TTC549 (cell line): Measurements from ENCODE around the gene SEMA4D.

ENCODE experiments used
- FAIRE-seq: peaks from 2 replicates; lab custom pipeline; 2012; peaks lifted over from hg19 to GRCh38; lab: Jason Lieb, UNC

The SEMA4D gene

DNA sequence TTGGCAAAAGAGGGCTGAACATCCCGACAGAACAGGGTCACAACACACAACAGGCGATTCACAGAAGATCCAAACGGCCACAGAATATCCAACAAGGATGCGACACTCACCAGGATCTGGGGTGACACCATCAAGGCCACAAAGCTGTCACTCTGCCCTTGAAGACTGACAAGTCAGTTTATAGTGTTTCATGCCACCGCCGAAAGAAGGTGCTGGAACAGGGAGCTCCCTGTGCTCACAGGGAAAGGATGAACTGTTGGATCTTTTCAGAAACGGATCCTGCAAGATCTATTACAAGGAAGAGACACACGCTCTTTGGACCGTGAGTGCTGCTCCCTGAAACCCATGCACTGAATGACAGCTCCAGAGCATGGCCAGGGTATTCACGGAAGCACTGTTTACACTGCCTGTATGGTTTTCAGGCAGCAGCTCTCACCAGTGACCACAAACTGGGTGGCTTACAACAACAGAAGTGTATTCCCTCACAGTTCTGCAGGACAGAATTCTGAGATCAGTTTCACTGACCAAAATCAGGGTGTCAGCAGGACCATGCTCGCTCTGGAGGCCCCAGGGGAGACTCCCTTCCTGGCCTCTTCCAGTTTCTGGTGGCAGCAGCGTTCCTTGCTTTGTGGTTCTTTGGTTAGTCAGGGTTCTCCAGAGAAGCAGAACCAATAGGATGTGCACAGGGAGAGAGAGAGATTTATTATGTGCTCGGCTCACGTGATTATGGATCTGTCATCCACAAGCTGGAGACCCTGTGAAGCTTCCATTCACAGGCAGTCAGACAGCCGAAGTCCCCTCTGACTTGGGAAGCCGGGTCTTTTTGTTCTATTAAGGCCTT lies 52.8 kb downstream of the SEMA4D start:
- no peak for FAIRE-seq

DNA sequence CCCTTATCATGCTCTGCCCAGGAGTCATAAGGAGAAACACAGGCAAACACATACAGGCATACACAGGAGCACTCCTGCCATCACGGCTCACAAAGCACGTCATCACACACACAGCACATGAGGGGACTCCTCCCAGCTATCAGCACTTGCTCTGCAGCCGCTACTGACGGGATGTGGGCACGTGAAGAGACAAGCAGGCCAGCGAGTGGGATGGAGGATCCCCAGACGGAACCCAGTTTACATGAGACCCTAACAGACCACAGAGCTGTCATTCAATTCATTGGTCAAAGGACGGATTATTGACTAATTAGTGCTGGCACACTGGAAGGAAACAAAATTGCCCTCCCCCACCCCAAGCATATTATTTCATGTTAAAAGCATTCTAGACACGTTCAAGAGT lies 53.6 kb downstream of the SEMA4D start:
- no peak for FAIRE-seq

DNA sequence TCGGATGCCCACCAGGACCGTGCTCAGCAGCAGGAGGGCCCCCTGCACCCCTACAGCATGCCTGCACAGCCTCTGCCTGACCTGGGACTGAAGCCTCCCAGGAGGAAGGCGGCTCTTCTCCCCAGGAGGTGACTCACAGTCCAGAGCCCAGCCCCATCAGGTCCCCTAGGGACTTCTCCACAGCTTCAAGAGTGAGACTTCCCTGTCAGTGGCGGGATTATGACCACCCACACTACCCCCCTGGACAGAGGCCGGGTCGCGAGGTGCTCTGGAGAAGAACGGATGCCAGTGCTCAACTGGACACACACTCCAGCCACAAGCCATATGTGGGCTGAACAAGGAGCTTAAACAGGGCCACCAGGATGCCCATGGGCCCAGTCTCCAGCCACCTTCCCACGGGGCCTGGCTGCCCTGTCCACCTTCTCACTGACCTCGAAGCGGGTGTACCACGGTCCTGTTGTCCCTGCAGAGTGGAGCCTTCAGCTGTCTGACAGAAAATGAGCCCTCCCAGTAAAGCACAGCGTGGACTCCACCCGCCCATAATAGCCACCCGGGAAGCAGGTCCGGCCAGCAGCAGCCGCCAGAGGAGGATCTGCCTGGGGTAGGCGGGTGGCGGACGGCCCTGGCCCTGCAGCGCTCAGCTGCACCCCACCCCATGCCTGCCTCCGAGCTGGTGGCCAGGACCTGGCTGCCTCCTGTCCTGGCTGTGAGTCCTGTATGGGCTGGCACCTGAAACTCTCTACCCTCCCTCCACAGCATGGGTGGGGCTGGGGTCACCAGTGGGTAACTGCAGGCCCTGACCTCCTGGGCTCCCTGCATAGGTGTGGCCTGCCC lies 54.7 kb downstream of the SEMA4D start:
- no peak for FAIRE-seq

DNA sequence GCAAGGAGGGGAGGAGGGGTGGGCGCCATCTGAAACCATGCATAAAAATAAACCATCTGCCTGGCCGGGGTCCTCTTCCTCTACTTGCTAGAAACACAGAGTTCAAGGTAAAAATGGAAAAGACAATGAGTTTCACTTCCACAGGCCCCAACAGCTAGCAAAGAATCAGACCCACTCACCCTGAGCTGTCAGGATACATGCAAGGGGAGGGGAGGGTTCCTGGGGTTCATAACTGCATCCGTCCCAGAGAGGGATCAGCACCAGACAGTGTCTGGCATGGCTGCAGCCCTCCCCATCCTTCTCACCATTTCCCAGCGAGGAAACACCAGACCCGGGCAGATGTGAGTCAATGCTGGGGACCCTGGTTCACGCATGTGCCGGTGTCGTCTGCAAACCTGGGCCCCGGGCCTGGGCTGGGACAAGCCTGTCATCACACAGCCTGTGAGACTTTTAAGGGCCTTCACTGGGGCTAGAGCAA lies 55.4 kb downstream of the SEMA4D start:
- FAIRE-seq, result no peak

DNA sequence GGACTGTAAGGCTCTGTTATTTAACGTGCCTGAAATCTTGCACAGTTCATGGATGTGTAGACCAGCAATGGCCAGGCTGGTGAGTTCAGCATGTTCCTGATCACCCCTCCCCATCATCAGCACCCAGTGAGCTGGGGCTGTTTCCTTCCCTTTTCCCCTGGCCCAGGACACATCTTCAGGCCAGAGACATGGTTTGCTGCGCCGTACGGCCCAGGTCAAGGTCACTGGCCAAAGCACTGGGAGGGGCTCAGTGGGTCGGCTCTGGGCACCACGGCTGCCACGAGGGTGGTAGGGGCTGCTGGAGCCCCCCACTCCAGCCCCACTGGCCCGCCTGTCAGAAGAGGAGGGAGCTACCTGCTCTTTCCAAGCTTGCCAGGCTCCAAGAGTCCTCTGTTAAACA lies 55.9 kb downstream of the SEMA4D start:
- FAIRE-seq, result no peak

DNA sequence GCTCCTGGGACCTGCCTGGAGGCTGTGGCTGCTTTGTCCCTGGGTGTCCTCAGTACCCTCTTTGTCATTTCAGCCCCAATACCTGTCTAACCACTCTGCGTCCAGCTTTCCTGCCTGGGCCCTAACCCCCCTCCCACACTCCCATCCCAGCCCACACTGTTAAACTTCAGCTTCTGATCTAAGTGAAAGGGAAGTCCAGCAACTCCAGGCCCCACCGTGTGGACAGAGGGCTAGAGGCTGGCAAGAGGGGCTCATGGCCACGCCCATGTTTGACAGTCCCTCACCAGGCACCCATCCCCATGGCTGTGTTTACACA lies 56.3 kb downstream of the SEMA4D start:
- FAIRE-seq, result no peak

DNA sequence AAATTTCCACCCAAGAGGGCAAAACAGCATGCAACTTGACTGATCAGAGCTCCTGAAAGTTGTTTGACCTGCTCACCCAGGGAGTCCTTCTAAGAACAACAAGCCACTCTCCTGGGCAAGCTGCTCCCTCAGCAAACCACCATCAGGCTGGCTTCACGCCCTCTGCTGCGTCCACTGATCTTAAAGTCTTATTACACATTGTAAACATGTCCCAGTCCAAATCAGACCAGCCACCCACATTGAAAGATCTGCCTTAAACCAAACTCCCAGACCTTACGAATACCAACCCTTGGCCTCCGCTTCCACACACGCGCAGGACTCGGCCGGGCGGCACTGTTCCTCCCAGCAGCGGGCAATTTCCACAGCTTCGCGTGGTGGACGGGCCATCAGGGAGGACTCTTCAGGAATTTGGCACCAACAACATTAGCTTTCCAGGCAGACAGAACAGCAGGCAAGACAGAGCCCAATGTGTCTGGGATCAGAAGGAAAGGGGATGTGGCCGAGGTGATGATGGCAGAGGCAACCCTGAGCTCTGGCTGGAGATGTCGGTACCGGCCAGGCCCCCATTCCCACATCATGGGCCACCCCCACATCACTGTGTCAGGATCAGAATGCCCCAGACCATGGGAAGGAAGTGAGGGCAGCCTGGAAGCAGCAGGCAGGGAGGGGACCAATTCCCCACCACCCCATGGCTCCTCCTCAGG lies 56.8 kb downstream of the SEMA4D start:
- FAIRE-seq, result no peak

DNA sequence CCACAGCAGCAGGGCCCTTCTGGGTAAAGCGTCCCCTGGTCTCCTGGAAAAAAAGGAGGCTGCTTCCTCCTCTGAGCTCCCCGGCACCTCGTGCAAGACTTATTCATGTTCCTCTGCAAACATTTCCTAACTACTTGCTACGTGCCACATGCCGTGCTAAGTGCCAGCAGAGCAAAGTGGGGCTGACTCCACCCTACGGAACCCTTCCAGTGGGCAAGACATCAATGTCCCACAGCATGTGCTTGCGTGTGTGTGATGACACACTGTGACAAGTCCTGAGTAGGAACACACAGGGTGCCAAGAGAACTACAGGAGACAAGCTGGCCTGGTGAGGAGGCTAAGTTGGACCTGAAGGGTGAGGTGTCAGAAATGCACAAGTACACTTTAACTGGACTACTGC lies 57.4 kb downstream of the SEMA4D start:
- no peak for FAIRE-seq

DNA sequence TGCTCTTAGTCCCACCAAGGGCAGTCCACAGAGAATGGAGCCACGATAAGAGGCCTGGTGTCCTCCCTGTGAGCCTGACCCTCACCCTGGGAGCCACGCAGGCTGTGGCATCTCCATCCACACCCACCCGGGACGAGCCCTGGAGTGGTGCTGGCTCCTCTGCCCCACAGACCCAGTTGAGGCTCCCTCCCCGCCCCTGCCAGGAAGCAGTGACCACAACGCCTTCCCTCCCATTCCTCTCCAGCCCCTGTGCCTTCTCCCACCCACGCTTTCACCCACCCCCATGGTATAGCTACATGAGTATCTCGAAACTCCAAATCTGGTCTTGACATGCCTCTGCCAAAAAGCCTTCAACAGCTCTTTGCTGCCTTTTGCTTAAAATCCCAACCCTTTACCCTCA lies 57.9 kb downstream of the SEMA4D start:
- FAIRE-seq, result no peak

DNA sequence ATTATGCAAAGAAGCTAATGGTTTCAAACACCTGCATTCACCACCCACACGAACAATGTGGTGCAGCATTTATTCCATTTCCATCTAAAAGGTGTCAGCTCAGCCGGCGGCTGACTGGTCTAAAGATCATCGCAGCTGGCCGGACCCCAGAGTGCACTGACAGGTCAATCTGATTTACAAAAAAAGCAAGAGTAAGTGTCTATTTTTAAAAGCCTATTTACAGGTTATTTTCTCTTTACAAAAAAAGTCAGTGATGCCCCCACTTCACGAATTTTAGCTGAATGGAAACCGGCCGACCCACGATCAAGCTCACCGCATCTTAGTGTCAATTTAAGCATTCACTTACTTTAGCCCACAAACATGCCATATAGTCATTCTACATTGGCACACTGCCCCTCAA lies 58.3 kb downstream of the SEMA4D start:
- no peak for FAIRE-seq

DNA sequence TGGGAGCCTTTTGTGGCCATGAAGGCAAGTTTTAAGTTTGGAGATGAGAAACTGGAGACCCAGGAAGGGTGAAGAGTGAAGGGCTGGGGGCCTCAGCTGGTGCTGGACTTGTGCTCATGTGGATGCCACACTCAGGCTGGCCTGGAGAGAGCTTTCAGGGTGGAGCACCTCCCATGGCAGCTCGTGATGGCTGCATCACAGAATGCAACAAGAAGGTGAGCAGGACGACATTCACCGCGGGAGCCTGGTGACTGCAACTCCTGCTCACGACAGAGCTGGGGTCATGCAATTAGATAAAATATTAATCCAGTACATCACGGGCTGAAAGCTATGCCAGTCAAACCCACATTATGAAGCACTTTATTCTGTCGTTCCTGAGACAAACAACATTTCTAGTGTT lies 59.7 kb downstream of the SEMA4D start:
- no peak for FAIRE-seq

DNA sequence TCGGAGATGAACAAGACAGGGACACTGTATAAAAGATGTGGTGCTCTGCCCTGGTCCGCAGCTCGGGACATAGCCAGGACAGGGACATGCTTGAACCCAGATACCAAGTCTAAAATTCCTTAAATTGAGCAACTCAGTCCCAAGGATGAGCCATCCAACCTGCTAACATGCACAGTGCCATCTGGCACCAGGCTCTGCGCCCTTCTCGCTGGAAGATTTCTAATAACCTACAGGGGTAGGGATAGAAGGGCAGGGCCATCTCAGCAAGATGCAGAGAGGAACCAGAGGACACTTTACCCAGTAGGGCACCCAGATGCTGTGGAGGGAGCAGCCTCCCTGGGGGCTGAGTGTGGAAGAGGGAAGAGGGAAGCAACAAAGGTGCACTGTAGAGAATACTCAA lies 60.1 kb downstream of the SEMA4D start:
- no peak for FAIRE-seq

DNA sequence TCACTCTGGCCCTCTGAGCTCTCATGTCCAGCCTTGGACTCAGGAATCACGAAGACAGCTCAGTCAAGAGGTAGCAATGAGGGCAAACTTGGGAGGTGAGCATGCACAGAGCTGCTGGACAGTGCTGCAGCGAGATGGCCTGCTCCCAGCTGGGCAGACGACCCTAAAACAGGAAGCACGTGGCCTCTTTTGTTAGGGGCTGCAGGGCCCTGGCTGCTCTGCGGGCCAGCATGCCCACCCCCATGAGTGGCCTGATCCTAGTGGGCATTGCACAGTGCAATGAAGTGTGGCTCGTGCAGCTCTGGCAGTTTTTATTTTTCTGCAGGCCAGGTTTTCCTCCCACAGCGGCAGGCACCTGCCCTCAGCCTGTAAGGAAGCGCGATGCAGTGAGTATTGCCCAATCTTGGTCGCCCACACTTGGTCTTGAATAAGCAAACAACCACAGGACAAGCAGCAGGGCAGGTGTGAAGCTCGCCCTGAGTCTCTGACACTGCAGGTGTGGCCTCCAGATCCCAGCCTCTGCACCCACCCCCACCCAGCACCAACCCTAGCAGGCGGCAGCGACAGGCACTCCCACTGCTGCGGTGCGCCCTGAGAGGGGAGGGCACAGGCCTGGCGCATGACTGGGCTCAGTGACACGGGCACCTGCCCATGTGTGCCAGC lies 60.8 kb downstream of the SEMA4D start:
- FAIRE-seq, result no peak

DNA sequence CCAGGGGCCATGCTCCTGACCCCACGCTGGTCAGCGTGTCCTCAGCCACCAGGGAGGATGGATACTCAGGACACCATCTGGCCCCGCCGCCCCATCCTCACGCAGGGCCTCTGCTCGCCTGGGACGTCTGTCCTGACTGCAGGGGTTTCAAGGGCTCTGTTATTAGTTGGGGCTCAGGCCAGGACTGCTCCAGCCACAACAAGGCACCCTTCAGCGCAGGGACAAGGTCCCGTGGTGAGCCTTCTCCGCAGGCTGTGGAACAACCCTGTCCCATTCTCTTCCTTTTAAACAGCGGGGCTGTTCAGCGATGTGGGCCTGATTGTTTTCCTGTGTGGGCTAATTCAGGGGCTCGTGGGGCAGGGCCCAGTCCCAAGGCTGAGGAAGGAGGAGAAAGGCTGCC lies 61.6 kb downstream of the SEMA4D start:
- FAIRE-seq, result no peak

DNA sequence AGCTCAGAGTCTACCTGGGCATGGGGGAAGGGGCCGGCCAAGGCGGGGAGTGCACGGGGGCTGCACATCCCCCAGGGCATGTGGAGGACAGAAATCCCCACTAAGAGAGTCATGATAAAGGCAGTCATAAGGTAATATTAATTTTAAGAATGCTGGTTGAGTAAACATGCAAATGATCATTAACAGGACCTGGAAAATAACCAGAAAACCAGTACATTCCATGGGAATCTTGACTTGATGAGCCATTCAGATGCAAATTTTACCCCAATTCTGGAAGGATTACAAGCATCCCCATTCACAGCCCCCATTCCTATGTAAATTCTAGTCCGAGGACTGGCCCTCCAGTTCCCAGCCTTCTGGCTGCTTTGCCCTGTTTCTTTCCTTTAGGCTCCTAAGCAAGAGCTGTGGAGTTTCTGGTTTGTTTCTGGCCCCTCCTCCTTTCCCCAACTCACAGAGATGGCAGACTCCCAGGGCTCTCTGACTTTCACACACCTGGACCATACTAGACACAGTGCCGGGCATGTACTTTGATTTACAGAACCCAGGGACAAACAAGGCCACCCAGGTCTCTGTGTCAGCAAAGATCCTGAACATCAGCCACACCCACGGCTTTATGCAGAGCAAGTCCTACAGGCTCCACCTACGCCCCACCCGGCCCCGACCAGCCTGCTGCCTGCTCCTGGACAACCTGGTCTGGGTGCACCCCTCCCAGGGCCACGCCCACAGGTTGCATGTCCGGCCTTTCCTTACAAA lies 62.7 kb downstream of the SEMA4D start:
- no peak for FAIRE-seq

DNA sequence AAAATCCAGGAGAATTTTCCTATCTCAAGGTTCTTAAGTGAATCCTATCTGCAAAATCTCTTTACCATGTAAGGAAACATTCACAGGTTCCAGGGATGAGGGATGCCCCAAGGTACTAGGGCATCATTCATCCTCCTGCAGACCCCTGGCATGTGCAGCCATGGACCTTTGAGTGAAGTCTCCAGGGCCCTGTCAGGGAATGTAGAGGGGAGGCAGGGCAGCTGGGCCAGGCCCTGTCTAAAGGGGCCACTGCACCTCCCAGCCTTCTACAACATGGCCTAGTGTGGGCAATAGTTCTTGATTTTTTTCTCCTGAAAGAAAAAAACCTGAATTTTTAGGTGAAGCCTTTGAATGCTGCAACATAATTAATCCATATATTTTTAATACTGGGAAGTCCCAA lies 63.3 kb downstream of the SEMA4D start:
- FAIRE-seq, result no peak

DNA sequence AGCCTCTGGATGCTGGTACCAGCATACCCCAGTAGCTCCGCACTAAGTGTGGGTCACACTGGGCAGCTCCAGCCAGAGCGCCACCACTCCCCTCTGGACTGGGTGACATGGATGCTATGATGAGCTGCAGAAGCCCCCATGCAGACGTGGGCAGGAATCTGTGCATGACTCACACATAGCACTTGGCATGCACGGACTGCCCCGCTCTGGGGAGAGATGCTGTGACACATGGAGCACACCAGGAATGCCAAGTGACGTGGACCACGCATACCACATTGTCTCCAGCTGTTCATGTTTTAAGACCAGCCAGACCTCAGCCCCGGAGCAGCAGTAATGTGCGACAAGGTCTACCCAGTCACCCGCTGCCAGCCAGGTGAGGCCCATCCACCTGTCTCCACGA lies 64.1 kb downstream of the SEMA4D start:
- FAIRE-seq, result no peak

DNA sequence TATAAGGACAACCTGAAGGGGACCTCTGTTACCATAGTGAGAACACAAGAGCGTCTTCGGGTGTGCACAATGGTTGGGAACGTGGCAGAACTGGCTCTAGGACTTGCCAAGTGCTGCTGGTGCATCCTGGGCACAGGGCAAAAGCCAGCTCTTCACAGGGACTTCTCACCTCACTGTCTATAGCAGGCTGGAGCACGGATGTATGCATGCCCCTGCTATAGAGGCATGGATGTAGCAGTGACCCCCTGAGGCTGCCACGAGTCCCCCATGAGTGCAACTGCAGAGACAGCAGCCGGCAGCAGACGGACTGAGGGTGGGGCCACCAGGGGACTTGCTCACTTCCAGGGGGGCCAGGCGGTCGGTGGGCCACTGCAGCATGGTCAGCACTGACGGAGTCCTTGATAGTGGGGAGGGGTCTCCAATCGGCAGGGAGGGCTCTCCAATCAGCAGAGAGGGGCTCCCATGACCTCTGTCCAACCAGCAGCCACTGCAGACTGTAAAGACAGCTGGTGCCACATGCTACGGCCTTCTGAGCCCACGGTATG lies 64.9 kb downstream of the SEMA4D start:
- FAIRE-seq, result no peak

DNA sequence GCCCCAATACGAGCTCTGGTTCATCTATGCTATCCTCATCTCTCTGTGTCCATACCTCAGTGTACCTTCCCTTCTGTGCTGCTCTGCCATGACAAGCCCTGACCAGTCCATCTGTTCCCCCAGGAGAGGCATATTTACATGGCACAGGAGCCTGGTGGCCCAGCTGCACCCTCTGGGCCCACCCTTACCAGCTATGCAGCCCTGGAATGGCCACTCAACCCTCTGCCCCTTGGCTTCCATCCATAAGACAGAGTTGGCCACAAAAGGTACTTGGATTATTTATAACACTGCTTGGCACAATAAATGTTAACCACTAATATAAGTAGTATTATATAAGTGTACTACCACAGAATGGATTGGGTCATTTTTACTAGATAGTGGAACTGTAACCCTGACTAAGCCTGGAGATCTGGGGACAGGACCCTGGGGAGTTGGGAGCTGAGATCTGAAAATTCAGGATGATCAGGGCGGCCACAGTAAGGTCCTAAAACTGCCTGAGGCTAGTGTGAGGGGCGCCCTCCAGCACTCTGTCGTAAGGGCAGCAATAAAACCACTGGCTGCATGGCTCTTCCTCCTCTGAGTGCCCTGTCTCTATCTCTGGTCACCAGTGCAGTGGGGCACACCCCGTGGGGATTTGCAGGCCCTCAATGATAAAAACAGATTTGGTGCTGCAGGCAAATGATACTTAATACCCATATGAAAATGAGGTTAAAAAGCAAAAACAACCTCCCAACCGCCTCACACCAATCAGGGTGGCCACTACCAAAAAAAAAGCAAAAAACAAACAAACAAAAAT lies 65.8 kb downstream of the SEMA4D start:
- FAIRE-seq, result no peak

DNA sequence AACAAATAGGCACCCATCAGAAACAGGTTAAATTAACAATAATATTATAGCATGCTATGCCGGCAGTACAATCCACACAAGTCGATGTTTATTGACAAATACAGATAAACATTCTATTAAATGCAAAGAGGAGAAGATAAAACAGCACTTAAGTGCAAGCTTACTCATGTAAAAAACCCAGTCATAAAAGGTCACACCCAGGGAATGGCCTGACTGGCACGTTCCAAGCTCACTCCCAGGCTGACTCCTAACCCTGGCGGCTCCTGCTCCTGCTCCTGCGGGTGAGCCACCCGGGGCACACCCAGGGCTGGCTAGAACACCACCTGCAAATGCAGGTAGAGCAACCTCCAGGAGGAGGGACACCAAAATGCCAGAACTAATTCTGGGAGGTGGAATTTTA lies 66.9 kb downstream of the SEMA4D start:
- FAIRE-seq, result no peak
